Stimulated activated CD4-positive, alpha-beta T cell treated with anti-CD3 and anti-CD28 coated beads, Interleukin-15, amount 100 ng/mL, for 1 hour (primary cell): ENCODE data around the gene KAT2B.

Experiments
- DNase-seq, 2 donors: peaks; one replicate each; pipeline ENCODE4 v3.0.0-alpha.2; 2020; ENCODE audit warnings: low read depth in 1 of 2, low spot score in 1 of 2

Gene KAT2B

DNA sequence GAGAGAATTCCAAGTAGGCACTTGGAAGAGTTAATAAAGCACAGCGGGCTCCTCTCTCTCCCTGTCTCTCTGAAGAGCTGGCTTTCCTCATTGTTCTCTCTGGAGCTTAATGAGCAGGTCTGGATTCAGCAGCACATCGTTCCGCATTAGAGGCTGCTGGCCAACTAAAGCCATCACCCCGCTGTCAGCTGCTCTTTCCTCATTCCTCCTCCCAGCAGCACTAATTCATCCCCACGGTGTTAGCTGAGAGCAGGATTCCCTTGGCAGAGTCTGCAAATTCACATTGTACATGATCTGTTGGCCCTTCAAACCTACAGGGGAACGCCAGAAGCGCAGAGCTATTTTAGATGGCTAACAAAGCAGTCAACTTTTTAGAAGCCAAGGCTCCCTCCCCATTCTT, 101.6 kb downstream of the KAT2B start:
- DNase-seq, result no peak

DNA sequence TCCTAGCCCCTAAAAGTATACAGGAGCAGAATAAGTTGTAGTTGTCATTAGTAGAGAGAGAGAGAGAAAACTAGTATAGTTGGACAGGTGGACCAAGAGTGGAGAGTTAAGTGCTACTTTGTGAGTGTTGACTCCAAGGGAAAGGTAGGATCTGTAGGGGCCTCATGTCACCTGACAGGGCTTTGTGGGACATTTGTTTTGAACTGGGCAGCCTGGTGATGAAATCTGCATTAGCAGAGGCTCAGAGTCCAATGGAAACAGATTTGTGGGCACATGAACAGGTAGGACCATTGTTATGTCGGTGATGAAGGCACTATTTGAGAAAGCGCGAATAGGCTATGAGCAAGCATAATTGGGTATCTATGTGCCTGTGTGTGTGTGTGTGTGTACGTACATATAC, 102.3 kb downstream of the KAT2B start:
- no peak for DNase-seq

DNA sequence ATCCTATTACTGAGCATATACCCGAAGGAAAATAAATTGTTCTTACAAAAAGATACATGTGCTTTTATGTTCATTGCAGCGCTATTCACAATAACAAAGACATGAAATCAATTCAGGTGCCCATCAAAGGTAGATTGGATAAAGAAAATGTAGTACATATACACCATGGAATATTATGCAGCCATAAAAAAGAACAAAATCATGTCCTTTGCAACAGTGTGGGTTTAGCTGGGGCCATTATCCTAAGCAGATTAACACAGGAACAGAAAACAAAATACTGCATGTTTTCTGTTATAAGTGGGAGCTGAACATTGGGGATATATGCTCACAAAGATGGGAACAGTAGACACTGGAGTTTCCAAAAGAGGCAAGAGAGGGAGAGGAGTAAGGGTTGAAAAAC, 103.3 kb downstream of the KAT2B start:
- DNase-seq, result no peak

- no peak for DNase-seq
Observed at GRCh38 chr3:20145874-20146273, 105.6 kb downstream of the KAT2B start.

GRCh38 chr3:20146301-20146700, 106.1 kb downstream of the KAT2B start:
- no peak for DNase-seq

GRCh38 chr3:20147361-20147760, 107.1 kb downstream of the KAT2B start:
- no peak for DNase-seq

DNA sequence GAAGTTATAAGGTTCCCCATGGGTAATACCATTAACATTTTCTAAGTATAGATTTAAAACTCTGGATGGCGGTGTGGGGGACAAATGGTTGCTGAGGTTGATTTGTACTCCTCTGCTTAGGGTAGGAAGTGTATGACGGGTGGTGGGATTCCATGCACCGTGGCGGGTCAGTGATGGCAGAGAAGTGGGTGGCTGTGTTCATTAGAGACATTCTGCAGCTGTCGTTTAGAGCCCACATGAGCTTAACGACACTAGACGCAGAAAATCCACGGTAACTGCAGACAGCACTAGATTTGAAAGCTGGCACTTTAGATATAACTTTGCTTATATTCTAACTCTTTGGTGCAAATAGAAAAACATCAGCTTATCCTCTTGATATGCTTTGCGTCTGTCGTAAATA, 108.2 kb downstream of the KAT2B start:
- DNase-seq, result no peak

DNA sequence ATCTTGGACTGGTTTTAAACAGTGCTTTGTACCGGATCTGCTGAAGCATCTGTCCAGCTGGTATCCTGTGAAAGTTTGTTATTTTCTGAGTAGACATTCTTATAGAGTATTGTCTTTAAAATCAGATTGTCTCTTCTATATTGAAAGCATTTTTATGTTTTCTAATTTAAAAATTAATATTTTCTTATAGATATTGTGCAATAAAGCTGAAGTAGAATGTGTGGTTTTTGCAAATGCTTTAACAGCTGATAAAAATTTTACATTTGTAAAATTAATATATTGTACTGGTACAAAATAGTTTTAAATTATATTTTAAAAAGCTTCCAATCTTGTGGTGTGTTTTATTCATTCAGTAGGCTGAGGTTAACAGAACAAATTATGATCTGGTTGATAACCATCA, 113.8 kb downstream of the KAT2B start:
- DNase-seq, result no peak

DNA sequence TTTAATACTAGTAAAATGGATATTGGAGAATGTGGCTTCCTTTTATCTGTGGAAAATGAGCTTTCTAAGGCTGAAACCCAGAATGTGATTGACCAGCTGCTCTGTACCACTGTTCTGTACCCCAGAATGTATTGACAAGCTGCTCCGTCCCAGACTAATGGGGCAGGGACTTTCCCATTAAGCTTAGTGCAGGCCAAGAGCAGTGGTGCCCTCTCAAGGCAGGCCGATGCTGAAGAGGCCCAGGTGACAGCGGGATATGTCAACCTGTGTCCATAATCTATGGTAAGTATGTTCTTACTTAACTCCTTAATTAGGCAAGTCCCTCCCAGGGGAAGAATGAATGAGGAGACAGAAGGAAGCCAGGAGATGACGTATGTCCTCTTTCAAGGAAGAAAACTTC, 114.7 kb downstream of the KAT2B start:
- no peak for DNase-seq

DNA sequence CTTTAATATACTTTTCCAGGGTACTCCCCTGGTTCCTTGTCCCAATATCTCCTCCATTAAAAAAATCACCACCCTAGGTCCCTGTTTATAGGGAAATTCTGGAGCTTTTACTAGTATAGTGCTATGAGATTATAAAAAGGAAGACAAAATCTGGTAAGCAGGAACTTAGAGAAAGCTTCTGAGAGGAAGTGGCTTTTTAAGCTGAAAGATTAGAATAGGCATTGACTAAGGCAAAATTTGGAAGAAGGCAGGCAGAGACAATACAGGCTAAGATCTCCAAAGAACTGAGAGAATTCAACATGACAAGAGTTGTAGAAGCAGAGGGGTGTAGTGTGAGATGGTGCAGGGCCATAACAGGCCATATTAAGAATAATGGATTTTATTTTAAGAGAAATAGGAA, 120.0 kb downstream of the KAT2B start:
- no peak for DNase-seq

DNA sequence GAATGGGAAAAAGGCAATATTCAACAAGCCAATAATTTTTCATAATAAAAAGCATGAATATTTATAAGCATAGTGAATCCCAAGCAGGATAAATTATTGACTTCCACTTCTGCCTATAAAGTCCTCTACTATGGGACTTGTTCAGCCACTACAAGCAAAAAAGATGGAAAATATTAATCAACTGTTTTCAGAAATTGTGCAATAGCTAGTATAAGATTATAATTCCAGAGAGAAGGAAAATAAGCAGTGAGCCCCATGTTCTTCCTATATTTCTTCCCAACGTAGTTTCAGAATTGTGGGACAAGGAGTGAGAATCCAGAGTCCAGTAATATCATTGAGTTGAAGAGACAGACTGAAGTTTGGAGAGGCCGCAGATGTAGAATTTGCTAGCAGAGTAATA, 121.5 kb downstream of the KAT2B start:
- no peak for DNase-seq

DNA sequence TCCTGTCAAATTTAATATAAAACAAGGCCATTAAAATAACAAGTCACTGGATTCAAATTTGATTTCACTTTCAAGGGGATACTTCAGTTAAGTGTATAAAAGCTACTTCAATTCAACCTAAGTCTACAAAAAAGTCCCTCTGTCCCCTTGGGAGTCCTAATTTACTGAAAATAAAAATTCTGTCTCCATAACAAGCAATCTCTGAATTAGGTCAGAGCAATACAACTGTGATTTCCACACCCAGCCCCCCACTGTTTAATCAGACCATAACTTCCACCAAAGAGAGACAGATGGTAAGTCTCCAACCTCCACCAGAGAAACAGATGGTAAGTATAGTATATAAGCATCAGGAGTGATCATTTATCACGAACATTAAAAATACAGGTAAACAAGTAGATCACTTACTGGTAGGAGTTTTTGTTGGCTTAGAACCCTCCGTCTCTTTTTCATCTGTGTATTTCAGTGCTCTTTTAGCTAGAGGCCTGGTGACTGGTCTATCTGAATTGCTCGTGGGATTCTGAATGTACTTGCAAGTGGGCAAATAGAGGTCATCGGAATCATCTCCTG, 133.7 kb downstream of the KAT2B start:
- no peak for DNase-seq

DNA sequence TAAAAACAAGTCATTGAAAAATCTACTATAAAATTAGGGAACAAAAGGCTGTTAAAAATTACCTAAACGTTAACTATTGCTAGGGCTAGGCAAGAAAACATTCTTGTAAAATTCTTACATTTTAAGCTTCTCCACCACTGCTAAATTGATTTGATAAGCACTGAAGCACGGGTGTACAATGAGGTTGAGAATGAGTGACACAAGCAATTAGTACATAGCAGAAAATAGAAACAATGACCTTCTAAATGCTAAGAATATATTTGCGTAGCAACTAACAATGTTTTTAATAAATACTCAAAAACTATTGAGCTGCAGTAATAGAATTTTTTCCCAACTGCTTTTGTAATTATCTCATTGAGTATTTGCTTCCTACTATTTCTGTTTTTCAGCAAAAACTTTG, 141.0 kb downstream of the KAT2B start:
- DNase-seq, result no peak

- no peak for DNase-seq
Observed at GRCh38 chr3:20182206-20182605, 142.0 kb downstream of the KAT2B start.

GRCh38 chr3:20185331-20185678, 145.1 kb downstream of the KAT2B start:
- DNase-seq, result no peak

DNA sequence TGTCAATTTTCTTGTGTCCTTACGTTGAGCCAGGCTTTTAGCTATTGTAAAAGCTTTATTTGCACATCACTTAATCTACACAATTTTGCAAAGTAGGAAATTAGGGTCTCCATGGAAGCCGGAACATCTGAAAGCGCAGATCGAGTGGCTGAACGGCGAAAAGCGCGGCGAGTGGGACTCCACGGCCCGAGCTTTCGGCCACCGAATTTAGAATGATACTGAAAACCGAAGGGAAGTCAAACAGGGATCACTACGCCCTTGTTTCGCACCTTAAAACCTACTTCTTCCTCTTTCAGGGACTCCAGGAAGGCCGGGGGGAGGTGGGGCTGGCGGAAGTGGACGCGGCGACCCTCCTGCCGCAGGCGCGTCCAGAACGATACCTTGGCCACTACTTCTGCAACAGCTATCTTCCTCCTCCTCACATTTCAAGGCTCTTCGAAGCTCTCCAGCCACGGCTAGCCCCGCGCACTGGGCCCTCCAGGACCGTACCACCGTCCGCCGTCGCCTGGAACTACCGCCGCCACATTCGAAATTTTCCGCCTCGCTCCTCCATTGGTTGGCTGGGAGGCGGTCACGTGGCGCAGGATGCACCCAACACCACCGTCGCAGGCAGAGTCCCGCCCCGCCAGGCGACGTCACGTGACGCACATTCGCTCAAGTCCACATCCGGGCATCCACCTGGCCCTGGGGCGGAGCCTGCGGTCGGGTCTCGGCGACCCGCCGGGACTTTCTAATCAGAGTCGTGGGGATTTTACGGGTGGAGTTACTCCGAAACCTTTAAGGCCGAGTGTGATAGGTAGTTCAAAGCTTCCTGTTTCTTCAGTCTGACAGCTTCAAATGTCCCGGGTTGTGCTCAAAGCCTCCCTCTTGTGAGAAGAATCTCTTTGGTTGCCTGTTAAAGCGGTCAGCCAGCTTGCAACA, 145.7 kb downstream of the KAT2B start, which contains the start of gene SGO1:
Gene SGO1 (minus strand): TSS at position 528 of the 921 bp plus-strand sequence. CDS start 2,179 bp downstream, outside the sequence.
- peak; percentile 99 for DNase-seq

GRCh38 chr3:20186600-20187004, 146.4 kb downstream of the KAT2B start:
- DNase-seq, result no peak

- no peak for DNase-seq
Observed at GRCh38 chr3:20190991-20191390, 150.7 kb downstream of the KAT2B start.

DNA sequence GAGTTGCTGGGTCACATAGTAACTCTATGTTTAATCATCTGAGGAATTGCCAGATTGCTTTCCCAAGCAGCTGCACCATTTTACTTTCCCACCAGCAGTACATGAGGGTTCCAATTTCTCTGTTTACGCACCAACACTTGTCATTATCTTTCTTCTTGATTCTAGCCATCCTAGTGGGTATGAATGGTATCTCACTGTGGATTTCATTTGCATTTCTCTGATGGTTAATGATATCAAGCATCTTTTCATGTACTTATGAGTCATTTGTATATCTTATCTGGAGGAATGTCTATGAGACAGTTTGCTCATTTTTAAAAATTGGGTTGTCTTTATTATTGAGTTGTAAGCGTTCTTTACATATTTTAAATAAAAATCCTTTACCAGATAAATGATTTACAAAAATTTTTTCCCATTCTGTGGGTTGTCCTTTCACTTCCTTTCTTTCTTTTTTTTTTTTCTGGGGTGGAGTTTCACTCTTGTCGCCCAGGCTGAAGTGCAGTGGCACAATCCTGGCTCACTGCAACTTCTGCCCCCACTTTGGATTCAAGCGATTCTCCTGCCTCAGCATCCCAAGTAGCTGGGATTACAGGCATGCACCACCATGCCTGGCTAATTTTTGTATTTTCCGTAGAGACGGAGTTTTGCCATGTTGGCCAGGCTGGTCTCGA, 154.7 kb downstream of the KAT2B start:
- no peak for DNase-seq

GRCh38 chr3:20197775-20198174, 157.5 kb downstream of the KAT2B start:
- no peak for DNase-seq

DNA sequence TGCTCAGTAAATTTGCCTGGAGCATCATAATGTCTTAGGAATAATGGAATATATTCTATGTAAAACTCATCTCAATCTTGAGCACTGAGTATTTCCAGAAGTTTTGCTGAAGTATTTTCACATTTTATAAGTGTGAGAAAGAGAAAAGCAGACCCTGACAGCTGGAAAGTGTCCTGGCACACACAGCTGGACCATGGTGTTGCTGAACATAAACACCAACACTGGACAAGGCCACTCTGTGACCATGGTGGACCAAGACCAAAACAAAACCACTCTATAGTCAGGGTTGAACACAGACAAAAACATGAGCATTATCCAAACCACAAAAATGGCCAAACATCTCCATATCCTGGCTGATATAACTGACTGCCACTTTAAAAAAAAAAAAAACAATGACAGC, 160.9 kb downstream of the KAT2B start:
- DNase-seq, result no peak
